ENCODE measurements around the gene GMCL1.
"Not testable (repeated sequence)": the region's sequence is repeated elsewhere in the genome, so short reads cannot be mapped to it uniquely, and the experiment has no call there.

Gene GMCL1

DNA sequence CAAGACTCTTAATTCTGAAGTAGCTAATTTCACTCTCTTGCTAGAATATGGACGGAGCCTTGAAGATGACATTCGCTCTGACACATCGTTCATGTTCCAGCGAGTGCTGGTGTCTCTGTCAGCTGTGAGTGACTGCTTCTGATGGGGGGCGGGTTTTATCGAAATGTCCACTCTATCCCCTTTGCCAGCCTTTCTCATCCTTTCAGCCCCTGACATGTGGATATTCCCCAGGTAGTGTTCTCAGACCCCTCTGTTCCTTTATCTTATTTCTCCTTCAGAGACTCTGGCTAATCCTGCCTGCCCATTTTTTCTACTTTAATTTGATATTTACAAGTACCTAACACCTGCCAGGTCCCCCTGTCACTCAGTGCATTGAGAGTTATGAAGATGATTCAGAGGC lies 18.9 kb upstream of the GMCL1 start:
- no peak for DNase-seq

DNA sequence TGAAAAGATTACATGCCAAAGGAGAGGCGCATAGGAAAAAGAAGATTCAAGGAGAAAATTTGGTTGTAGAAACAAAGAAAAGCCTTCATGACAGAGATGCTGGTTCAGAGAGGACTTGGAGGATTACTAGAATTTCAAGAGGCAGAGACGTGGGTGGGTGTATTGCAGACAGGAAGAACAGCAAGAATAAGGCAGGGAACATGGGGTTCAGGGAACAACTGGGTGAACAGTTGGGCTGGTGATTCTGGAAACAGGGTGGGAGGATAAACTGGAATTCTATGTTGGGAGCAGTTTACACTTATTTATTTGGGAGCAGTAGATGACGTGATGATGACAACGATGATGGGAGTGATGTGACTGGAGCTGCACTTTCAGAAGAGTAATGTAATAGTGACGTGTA lies 18.4 kb upstream of the GMCL1 start:
- no peak for DNase-seq

DNA sequence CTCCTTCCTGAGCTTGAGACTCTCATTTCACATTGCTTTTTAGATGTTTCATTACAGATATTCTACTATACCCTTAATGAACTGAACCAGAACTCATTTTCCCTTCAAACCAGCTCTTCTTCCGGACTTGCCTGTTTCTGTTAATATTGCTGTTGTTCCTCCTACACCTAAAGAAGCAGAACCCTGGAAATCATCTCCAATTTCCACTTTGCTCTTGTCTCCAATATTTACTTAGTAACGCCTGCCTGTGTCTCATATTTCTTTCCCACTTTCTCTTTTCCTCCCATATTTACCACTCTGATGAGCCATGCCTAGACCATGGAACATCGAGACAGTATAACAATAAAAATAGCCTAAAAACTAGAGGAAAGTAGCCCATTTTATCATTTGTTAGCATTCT lies 17.9 kb upstream of the GMCL1 start:
- no peak for DNase-seq

DNA sequence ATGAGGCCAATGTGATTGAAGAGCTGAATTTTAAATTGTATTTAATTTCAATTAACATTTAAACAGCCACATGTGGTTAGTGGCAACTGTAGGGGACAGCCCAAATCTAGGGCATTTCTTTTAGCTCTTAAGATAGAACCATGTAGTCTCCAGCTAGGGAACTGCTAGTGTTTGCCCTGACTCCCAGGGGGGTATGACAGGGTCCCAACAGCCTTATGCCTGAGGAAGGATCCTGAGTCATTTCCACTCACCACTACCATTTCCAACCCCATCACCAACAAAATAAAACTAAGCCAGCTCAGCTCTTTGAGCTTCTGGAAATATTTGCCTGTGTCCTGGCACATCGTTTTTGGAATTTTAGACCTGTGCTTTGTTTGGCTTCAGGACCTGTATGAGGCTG lies 13.7 kb upstream of the GMCL1 start:
- DNase-seq = no peak

DNA sequence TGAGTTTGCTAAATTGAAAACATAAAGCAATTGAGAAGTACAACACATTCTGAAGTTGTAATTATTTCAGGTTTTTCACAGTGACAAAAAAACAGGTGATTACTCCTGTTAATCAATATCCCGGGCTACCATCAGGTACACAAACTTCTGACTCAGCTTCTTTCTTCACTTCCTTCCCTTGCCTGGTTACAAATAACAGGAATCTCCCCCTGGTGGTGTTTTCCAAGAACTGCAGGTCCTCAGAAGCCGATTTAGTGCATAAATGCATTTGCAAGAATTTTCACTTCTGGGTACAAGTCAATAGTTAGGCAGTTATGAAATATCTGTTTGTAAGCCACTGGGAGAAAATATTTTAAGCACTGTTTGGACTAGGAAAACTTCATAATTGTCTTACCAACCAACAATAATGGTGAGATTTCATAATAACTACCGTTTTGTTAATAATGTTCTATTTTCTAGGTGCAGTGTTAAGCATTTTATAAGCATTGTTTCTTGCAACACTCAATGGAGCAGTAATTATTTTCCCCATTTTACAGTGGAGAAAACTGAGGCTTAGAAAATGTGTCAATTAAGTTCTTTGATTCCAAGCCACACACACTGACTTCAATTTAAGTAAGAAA lies 12.4 kb upstream of the GMCL1 start:
- peak in 10 of 14 donors; percentile 3 to 62 (median 28) for DNase-seq

DNA sequence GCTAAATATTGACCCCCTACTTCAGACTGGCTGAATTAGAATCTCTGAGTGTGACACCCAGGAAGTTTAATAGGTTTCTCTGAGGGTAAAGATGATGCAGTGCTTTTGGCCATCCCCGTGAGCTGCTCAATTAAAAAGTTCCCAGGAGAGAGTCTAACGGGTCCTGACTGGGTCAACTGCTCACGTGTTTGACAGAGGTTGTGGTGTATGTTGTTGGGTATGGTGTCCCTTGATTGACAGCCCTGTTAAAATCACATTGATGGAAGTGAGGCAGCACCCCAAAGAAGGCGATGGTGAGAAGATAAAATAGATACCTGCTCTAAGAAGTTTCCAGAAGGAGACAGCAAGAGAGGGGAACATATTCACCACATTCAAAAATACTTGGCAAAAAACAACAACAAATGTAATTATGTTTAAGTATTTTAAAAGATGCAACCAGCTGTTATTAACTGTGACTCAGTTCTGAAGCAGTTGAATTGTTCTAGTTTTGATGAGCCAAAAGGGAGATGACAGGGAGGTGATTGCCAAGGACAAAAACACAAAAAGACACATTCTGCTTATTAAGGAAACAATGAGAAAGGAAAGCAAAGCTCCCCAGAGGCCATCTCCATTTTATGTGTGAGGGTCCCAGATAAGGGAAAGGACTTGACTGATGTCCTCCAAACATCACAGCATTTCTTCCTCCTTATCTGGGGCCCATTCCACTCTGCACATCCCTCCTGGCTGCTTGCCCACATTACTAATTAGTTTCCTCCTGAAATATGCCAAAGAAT lies 11.5 kb upstream of the GMCL1 start:
- no peak for DNase-seq

DNA sequence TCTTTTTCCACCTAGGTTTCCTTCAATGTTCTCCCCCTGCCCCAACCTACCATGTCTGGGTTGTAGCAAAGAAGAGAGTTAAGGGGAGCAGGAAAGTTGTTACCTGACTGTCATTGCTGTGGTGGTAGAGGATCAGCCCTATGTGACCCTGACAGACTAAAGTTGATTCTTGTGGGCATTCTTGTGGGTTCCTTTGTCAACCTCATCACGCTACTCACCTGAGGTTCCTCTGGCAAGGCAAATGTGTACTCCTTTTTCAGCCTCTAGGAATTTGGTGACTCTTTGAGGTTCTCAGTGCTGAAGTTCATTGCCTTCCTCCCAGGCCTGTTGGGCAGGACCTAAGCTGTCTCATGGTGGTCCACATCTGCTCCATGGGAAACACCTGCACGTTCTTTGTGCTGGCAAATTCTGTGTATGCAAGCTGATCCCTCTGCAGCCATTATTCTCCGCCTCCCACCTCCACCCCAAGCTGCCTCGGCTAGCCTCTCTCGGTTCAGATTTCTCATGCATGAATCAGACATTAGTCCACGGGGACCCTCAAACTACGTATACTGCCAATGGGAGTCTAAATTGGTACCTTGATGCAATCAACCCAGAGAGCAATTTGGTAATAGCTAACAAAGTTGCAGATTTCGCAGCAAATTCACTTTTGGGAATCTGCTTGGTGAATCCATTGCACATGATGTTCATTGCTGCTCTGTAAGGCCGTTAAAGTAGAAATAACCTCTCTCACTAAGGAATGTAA lies 1.5 kb upstream of the GMCL1 start:
- no peak for DNase-seq

DNA sequence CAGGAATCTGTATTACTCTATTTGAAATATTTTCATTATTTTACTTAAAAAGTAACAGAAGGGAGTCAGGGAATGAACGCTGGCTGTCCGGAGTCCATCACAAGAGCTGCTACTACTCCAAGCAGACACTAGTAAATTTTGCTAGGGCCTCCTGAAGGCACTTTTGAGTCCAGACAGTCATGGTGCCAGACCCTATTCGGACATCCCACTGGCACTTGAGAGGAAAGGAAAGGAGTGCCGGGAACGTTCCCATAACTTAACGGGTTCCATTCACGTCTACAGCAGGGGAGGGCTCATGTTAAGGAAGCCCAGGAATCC lies 563 bp upstream of the GMCL1 start:
- no peak for DNase-seq

DNA sequence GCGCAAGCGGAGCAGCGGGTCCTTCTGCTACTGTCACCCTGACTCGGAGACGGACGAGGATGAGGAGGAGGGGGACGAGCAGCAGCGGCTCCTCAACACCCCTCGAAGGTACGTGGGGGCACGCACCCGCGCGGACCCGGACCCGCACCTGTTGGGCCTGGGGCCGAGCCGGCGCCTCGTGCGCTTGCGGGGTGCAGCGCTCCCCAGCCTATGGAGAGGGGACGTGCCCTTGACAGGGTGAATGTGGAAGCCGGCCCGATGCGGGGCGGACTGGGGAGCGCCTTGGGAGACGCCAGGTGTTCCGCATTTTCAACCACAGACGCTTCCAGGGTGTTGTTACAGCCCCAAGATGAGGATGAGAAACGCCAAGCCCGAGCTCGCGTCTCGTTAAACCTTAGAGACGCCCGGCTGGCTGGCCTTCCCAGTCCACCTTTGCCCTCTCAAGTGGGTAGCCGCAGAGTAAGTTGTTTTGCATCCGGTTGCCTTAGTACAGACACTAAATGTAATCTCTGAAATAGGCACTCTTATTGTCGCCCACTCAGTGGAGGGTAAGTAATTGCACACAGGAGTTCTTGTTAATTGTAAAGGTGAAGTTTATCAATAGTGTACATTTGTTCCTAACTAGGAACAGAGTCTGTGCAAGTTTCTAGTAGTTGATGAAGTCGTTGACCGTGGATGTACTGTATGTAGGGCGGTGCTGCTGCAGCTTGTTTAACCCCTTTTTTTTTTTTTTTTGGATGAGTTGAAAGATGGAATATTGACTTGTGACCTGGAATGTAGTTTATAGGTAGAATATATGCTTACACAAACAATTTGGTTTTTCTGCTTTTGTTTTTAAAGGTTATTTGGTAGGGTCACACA lies 815 bp downstream of the GMCL1 start:
- peak in 5 of 14 donors; percentile 15 to 67 (median 42) for DNase-seq

DNA sequence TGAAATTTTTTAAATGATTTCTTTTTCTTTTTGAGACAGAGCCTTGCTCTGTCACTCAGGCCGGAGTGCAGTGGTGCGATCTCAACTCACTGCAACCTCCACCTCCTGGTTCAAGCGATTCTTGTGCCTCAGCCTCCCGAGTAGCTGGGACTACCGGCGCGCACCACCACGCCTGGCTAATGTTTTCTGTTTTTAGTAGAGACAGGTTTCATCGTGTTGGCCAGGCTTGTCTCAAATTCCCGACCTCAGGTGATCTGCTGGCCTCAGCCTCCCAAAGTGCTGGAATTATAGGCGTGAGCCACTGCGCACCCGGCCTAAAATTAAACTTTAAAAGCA lies 1.4 kb downstream of the GMCL1 start:
- not testable (repeated sequence) for DNase-seq

DNA sequence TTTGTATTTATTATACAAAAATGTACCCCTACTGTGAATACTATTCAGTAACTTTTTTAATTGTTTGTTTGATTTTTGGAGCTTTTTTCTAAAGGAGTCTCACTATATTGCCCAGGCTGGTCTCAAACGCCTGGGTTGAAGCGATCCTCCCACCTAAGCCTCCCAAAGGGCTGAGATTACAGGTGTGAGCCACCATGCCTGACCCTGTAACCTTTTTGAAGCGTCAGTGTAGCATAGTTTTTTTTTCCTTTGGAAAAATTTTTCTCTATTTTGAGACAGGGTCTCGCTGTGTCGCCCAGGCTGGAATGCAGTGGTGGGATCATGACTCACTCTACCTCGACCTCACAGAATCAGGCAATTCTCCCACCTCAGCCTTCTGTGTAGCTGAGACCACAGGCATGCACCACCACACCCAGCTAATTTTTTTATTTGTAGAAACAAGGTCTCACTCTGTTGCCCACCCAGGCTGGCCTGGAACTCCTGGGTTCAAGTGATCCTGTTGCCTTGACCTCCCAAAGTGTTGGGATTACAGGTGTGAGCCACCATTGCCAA lies 2.0 kb downstream of the GMCL1 start:
- no peak for DNase-seq

DNA sequence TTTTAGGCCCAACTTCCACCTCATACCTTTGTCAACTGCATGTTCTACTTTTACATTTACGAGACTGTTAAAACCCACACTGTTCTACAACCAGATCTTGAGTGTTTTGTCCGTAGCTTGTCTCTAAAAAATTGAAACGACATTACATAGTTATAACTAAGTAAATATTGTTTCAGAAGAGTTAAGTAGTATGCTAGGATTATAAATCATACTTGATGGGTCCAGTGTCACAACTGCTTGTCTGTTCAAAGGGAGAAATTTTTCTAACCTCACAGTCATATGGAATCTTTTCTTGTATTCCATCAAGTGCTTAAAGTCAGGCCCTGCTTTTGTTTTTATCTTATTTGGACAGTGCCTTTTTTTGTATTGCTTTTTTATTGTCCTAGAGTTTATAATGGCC lies 4.3 kb downstream of the GMCL1 start:
- no peak for DNase-seq

DNA sequence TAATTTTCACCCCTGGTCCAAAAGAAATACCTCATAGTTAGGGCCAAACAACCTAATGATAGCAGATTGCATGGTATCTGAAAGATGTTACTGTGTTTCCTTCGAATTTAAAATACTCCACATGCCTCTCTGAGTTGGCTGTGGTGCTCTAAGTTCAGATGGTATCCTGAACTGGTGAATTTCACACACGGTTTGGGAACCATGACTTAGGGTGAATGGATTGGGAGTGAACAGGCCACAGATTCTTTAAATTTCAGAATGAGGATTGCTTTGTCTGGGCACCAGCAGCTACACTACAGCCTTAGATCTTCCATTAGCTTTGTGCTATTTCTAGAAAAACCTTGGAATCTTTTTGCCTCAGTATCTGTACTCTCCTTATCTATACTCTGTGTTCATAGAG lies 6.2 kb downstream of the GMCL1 start:
- no peak for DNase-seq

DNA sequence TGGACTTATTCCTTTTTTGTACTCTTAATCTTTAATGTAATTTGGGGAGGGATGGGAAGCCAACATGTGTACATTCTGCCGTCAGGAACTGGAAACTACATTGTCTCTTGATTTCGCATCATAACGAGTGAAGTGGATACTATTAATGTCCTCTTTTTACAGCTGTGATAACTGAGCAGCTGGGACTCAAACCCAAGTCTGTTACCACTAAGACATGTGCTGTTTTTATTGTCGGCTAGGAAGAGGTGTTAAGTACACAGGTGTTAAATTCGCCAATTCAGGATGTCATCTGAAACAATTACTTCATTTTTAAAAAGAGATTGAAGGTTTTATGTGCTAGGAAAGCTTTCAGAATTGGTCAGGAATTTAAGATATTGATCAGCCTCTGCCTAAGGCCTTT lies 6.9 kb downstream of the GMCL1 start:
- no peak for DNase-seq

DNA sequence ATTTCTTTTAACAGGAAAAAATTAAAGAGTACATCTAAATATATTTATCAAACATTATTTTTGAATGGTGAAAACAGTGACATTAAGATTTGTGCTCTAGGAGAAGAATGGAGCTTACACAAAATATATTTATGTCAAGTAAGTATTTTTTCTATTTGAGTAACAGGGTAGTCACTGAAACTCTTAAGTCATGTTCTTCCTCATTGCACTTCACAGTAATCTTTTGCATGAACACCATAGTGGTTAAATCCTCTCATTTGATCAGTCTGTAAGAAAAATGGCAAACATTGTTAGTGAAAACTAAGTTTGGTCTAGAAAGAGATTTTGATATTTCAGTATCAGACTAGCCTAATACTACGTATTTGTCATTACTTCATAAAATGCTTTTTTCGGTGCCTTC lies 8.1 kb downstream of the GMCL1 start:
- no peak for DNase-seq

DNA sequence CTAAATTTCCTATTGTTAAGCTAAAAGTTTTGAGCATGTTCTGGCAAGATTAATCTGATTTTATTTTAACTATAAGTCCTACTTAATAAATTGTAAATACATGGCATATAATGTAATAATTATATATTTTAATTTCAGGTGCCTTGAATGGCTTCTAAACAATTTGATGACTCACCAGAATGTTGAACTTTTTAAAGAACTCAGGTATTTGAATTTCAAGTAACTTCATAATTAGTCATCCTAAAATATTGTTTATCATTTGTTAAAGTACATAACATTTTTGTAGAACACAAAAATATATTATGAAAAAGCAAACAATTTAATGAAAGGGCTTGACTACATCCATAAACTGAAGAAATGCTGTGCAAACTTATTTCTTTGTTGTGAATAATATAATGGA lies 14.5 kb downstream of the GMCL1 start:
- no peak for DNase-seq

DNA sequence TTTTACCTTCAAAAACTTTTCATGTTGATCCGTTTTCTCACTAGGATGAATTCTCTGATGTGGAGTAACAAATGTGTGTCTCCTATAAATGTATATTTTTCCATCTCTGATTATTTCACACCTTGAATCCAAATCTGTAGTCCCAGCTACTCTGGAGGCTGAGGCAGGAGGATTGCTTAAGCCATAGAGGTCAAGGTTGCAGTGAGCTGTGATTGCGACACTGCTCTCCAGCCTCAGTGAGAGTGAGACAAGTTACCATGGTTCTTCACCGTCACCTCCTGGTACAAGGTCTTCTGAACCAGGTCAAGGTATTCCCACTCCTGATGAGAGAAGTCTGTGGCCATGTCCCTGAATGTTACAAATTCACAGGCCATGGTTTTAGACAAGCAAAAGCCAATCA lies 15.1 kb downstream of the GMCL1 start:
- no peak for DNase-seq

DNA sequence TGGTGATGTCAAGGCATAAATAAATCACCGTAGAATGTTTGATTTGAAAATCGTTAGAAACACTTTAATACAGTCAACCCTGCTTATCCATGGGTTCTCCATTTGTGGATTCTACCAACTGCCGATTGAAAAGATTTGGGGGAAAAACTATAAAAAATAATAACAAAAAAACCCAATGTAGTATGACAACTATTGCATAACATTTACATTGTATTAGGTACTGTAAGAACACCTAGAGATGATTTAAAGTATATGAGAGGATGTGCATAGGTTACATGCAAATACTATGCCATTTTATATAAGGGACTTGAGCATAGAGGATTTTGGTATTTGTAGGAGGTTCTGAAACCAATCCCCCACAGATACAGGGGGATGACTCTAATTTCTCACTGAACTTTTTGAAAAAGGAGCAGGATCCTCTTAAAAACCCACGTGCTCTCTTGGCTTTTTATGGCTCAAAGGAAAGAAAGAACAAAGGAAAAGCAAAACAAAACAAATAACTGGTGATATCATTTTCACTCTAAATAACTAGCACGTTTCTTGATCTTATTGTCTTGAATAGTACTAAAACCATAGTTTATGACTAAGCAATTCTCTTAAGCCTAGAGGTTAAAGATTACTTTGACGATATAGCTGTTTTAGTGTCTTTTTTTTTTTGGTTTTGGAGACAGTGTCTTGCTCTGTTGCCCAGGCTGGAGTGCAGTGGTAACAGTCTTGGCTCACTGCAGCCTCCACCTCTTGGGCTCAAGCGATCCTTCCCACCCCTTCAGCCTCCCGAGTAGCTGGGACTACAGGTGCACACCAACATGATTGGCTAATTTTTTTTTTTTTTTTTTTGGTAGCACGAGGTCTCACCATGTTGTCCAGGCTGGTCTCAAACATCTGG lies 17.0 kb downstream of the GMCL1 start:
- no peak for DNase-seq

DNA sequence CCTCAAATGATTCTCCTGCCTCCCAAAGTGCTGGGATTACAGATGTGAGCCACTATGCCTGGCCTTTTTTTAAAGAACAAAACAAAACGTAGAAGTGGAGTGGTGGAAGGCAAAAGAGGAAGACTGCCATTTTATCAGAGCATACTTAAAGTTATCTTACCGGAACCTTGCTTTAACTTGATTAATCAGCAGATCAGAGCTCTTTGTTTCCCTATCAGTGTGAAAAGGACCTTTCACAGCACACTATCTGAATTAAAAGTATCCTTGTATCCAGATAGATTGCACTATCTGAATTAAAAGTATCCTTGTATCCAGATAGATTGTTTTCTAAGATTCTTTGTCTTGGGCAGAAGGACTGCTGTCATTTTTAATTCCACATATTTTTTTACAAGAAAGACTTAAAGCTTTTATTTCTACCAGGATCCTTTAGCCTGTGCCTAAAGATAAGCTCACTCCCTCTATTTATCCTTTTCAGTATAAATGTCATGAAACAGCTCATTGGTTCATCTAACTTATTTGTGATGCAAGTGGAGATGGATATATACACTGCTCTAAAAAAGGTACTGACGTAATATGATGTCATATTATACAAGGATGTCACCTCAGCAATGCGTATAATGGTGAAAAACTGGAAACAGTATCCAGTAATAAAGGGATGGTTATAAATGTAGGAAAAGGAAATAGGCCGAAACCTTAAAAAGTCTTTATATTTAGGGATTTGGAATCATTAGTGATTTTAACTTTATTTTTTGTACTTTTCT lies 17.8 kb downstream of the GMCL1 start:
- no peak for DNase-seq

DNA sequence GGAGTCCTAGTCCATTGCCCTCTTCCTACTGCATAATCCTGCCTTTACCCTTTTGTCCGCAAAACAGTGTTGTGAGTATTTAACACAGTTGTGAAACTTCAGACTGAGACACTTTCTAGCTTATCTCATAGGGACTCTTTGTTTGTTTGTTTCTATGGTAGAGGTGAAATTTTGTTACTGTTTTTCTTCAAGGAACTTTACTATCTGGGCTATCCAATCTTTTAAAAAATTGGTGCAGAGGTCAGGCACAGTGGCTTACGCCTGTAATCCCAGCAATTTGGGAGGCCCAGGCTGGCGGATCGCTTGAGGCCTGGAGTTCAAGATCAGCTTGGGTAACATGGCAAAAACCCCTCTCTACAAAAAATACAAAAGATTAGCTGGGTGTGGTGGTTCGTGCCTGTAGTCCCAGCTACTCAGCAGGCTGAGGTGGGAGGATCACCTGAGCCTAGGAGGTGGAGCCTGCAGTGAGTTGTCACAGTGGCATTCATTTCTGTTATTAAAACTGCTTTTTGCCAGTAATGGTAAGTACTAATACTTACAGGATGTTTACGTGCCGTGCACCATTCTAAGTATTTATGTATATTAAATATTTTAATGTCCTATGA lies 18.8 kb downstream of the GMCL1 start:
- no peak for DNase-seq

DNA sequence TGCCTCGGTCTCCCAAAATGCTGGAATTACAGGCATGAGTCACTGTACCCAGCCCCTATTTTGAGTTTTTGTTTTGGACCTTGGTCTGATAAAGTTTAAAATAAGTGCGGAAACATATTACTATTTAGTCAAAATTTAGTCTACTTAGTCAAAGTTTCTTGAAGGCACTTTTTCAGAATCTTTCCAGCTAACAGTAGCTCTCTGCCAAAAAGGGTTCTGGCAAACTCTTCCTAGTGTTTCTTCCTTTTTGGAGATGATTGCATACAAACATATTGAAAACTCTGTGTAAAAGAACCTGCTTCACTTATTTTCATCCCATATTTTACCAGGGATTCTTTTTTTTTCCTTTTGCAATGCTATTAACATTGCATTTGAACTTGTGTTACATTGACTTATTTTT lies 28.8 kb downstream of the GMCL1 start:
- no peak for DNase-seq
